Measurements from ENCODE around the gene CARS2.

Gene CARS2

DNA sequence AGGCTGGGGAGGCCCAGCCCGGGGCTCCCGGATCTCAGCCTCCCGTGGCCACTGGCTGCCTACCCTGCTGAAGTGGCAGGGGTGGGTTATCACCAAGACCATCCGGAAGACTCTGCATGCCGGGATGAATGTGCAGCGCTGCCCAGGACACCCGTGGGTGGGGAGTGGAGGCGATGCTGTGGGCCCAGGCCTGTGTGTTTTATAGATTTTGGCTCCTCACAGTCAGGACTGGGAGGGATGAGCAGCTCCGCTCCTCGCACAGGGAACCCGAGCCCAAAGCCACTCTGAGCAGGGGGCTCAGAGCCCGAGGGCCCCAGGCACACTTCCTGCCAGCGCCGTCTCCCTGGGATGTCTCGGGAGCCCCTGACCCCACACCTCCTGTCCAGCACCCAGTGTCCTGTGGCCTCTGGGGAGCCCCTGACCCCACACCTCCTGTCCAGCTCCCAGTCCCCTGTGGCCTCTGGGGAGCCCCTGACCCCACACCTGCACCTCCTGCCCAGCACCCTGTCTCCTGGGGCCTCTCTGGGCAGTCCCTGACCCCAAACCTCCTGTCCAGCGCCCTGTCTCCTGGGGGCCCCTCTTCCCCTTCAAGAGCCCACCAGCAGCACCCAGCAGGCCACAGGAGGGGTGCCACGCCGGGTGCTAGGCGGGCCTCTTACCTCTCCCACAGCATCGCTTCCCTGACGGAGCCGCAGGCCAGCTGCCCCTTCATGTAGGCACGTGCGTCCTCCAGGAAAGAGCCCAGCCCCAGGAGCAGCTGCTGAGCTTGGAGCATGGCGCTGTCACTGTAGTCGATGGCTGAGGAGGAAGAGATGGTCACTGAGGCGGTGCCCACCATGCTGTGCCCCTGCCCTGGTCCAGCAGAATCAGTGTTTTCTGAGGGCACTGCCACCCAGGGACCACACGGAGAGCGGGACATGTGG is 59.2 kb downstream of the CARS2 start (continued):
- TF ChIP-seq SALL2 (tag by site-specific recombination; IDR thresholded peaks at IDR 0.05; ENCODE audit: borderline replicate concordance) (no peak), ZNF596 (tag by site-specific recombination; IDR thresholded peaks at IDR 0.05) (no peak), ZNF529 (tag by site-specific recombination; IDR thresholded peaks at IDR 0.05; ENCODE audit: insufficient replicate concordance) (no peak), GLIS2 (tag by site-specific recombination; IDR thresholded peaks at IDR 0.05) (peak; percentile 34; the same call in 1 of the 2 replicates), ZSCAN16 (tag by site-specific recombination; IDR thresholded peaks at IDR 0.05) (no peak), SP7 (tag by site-specific recombination; IDR thresholded peaks at IDR 0.05) (no peak)

DNA sequence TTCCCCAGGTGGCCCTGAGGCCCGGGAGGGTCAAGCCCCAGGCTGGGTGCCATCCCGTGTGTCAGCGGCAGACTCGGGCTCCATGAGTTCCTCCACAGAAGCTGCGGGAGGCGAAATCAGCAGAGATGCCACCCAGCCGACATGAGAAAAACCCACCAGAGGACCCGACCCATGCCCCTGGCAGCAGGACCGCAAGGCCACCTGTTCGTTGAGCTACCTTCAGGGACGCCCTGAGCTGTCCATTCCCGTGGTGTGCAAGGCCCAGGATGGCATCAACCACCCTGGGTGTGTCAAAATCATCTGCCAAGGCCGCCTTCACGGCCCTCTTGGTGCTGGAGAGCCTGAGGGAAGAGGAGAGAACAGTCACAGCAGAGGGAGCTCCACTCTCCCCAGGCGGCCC is 60.2 kb downstream of the CARS2 start:
- CTCF ChIA-PET: interaction anchor here (1.0 to 1.1 kb wide), 2 partner anchors 56 to 173 kb away, joined by 3 read pairs; no protein-coding TSS in a partner anchor
- no peak for TF ChIP-seq ZNF626 (tag by site-specific recombination; IDR thresholded peaks at IDR 0.05)
- TF ChIP-seq ZNF248 (tag by site-specific recombination; IDR thresholded peaks at IDR 0.05): no peak
- no peak for TF ChIP-seq ZNF530 (tag by site-specific recombination; IDR thresholded peaks at IDR 0.05; ENCODE audit: low read depth)
- TF ChIP-seq BCL11A (tag by site-specific recombination; IDR thresholded peaks at IDR 0.05; ENCODE audit: low read depth): no peak
- no peak for TF ChIP-seq SP2 (tag by site-specific recombination; IDR thresholded peaks at IDR 0.05)
- TF ChIP-seq, protein P1, sequence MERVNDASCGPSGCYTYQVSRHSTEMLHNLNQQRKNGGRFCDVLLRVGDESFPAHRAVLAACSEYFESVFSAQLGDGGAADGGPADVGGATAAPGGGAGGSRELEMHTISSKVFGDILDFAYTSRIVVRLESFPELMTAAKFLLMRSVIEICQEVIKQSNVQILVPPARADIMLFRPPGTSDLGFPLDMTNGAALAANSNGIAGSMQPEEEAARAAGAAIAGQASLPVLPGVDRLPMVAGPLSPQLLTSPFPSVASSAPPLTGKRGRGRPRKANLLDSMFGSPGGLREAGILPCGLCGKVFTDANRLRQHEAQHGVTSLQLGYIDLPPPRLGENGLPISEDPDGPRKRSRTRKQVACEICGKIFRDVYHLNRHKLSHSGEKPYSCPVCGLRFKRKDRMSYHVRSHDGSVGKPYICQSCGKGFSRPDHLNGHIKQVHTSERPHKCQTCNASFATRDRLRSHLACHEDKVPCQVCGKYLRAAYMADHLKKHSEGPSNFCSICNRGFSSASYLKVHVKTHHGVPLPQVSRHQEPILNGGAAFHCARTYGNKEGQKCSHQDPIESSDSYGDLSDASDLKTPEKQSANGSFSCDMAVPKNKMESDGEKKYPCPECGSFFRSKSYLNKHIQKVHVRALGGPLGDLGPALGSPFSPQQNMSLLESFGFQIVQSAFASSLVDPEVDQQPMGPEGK (tag by site-specific recombination; IDR thresholded peaks at IDR 0.05): no peak
- TF ChIP-seq IKZF3 (tag by site-specific recombination; IDR thresholded peaks at IDR 0.05): no peak
- TF ChIP-seq SCRT2 (tag by site-specific recombination; IDR thresholded peaks at IDR 0.05): no peak
- no peak for TF ChIP-seq ZNF555 (tag by site-specific recombination; conservative IDR thresholded peaks at IDR 0.05)
- TF ChIP-seq KLF16 (tag by site-specific recombination; IDR thresholded peaks at IDR 0.05): no peak
- no peak for TF ChIP-seq REPIN1 (tag by site-specific recombination; IDR thresholded peaks at IDR 0.05; ENCODE audit: low read depth)
- H3K27ac ChIP-seq (ENCODE audit: extremely low read depth, low read depth, low read length): no peak overlapping the region

DNA sequence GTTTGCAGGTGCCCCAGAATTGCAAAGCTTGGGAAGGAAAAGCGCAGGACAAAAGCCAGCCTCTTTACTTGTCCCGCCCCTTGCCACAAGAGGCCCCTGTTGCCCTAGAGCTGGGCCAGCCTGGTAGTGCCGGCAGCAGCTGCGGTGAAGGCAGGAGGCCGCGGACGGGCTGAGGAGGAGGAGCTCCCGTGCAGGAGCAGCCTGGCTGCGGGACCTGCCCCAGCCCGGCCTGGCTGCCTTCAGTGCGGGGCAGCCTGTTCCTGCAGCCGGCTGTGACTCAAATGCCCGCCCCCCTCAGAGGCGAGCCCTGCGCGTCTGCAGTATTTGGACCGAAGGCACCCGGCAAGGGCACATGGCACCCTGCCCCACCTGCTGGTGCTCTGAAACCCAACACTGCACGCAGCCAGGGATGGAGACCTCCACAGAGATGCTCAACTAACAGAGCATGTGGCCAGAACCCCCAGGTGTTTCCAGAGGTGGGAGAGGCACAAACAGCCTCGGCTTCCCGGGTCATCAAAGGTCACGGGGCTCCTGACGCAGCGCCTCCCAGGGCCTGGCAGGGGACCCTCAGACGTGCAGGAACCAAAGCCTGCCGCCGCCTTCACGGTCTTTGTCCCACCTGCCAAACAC is 60.9 kb downstream of the CARS2 start:
- no peak for TF ChIP-seq ZNF132 (tag by site-specific recombination; IDR thresholded peaks at IDR 0.05; ENCODE audit: borderline replicate concordance)
- peak; percentile 78 for TF ChIP-seq GLIS1 (tag by site-specific recombination; IDR thresholded peaks at IDR 0.05)
- TF ChIP-seq ZBTB21 (tag by site-specific recombination; IDR thresholded peaks at IDR 0.05): no peak
- peak; percentile 25; the same call in 1 of the 2 replicates for TF ChIP-seq ZIC2 (tag by site-specific recombination; IDR thresholded peaks at IDR 0.05)
- TF ChIP-seq SP2 (tag by site-specific recombination; IDR thresholded peaks at IDR 0.05): peak; percentile 39; the same call in 1 of the 2 replicates
- no peak for TF ChIP-seq ZNF530 (tag by site-specific recombination; IDR thresholded peaks at IDR 0.05; ENCODE audit: low read depth)
- peak; percentile 39; the same call in 1 of the 2 replicates for TF ChIP-seq GLIS2 (tag by site-specific recombination; IDR thresholded peaks at IDR 0.05)
- TF ChIP-seq ZNF600 (tag by site-specific recombination; IDR thresholded peaks at IDR 0.05): peak; percentile 71
- no peak for TF ChIP-seq SCRT1 (tag by site-specific recombination; IDR thresholded peaks at IDR 0.05; ENCODE audit: borderline replicate concordance)
- 0 out of 2 replicates have a peak, but pooled peaks have one; percentile 29 for TF ChIP-seq ZBTB8A (tag by site-specific recombination; IDR thresholded peaks at IDR 0.05)

More for the DNA sequence above, 60.2 kb downstream of the CARS2 start:
- no peaks in the 10 kb centered on the region for H3K9me3 ChIP-seq (ENCODE audit: control insufficient read depth, insufficient read depth, low read depth, low read length)
- H3K4me1 ChIP-seq (ENCODE audit: control insufficient read depth, insufficient read depth, low read length): no peaks in the 10 kb centered on the region
- H3K4me3 ChIP-seq (ENCODE audit: low read depth, low read length): no peak overlapping the region
- POLR2A ChIA-PET: interaction anchor here (0.9 kb wide), 1 partner anchor 69 kb away, joined by 3 read pairs; no protein-coding TSS in a partner anchor
- H3K36me3 ChIP-seq (ENCODE audit: control insufficient read depth in 2 of 2, insufficient read depth in 1 of 2, low read length in 2 of 2): peaks cover 0 to 65% of the 10 kb centered on the region in 2 experiments; a peak in 2 of 3 replicates

More for the DNA sequence above, 60.9 kb downstream of the CARS2 start:
- H3K4me1 ChIP-seq (ENCODE audit: control insufficient read depth, insufficient read depth, low read length): no peaks in the 10 kb centered on the region
- CTCF ChIA-PET: interaction anchor here (0.6 to 1.1 kb wide), 2 partner anchors 55 to 303 kb away, joined by 3 read pairs; no protein-coding TSS in a partner anchor
- peaks cover 0 to 66% of the 10 kb centered on the region in 2 experiments; a peak in 2 of 3 replicates for H3K36me3 ChIP-seq (ENCODE audit: control insufficient read depth in 2 of 2, insufficient read depth in 1 of 2, low read length in 2 of 2)
- POLR2A ChIA-PET: interaction anchor here (0.9 to 1.3 kb wide), 2 partner anchors 30 to 70 kb away, joined by 3 to 5 read pairs; partner anchors contain the start of gene NAXD
- H3K27ac ChIP-seq (ENCODE audit: extremely low read depth, low read depth, low read length): no peak overlapping the region
- H3K9me3 ChIP-seq (ENCODE audit: control insufficient read depth, insufficient read depth, low read depth, low read length): no peaks in the 10 kb centered on the region
- H3K4me3 ChIP-seq (ENCODE audit: low read depth, low read length): no peak overlapping the region

Data from HEK293 (cell line).